HG03521 (cell line): ENCODE measurements around the gene USP6NL.
A peak's percentile ranks its signal among the peaks of the same experiment; 100 is the strongest.

Source experiments
- ATAC-seq: cut with Tn5 transposase; IDR thresholded peaks from one replicate; pipeline ENCODE4 v1.9.1; 2021; ENCODE audit warnings: mild to moderate bottlenecking, moderate library complexity; ENCODE audit not compliant: unreplicated experiment

The USP6NL gene

DNA sequence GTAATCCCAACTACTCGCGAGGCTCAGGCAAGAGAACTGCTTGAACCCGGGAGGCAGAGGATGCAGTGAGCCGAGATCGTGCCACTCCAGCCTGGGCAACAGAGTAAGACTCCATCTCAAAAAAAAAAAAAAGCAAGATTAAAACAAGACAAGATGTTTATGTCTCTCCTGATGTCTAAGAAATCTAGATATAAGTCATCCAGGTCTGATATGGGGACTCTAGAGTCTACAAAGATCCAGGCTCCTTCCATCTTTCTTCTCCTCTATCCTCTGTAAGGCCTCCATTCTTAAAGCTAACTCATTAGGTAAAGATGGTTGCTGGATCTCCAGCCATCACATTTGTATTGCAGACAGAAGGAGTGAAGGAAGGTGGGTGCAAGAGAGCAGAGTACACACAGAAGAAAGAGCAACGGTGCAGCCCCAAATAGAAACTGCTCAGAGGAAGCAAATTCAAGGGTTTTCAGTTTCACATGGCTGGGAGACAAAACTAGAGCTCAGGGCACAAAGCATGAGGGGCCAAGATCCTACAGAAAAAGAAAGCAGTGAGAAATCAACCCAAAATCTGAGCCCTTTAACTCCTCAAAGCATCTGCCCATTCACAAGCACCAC, 57.6 kb downstream of the USP6NL start:
- peak; percentile 76 for ATAC-seq

DNA sequence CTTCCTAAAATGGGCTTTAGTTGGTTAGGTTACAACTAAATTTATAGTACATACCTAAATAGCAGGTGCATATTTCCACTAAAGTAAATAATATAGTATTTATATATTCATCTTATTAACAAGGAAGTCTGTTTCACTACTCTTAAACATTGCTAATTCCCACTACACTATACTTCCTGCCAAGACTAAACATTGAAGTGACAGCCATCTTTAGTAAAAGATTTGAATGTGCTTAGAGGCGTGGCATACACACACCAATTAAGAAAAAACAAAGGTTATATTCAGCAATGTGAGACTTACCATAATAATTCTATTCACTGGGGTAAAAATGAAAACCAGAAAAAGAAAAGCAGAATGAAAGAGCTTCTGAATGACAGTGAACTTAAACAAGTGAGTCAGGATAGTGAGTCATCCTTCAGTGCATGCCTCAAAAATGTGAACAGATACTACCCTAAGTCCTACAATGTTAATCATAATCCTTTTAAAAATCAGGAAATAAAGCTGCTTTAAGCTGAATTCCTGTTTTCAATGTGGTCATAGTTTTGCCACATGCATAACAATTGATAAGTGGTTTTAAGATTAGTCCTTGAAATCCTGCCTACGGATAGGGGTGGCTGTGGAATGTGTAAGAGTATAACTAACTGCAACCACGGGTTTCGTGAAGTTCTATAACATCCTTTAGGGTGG, 59.4 kb downstream of the USP6NL start:
- ATAC-seq: no peak

DNA sequence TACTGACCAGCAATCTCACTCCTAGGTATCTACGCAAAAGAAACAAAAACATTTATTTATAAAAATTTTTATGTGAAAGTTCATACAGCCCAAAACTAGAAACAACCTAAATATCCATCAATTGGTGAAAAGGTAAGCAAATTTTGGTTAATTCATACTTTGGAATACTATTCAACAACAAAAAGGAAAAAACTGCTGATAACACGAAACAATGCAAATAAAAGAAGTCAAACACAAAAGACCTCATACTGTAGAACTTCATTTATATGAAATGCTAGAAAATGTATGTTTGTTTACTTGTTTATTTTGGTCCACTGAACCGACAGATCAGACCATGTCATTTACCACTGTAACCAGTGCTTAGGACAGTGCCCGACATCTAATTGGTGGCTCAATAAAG, 60.3 kb downstream of the USP6NL start:
- no peak for ATAC-seq

DNA sequence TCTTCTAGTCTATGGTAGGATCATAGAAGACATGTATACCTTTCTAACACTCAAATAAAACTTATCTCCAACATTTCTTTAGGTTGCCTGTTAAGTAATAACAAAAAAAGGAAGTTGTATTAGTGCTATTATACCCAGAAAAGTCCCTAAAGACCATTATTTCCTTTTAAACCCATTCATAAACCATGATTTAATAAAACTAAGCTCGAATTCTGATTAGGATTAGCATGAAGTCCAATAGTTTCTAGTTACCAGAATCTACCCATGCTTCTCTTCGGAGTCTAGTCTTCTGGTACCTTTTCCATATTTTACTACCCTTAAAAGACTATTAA, 62.7 kb downstream of the USP6NL start:
- no peak for ATAC-seq

DNA sequence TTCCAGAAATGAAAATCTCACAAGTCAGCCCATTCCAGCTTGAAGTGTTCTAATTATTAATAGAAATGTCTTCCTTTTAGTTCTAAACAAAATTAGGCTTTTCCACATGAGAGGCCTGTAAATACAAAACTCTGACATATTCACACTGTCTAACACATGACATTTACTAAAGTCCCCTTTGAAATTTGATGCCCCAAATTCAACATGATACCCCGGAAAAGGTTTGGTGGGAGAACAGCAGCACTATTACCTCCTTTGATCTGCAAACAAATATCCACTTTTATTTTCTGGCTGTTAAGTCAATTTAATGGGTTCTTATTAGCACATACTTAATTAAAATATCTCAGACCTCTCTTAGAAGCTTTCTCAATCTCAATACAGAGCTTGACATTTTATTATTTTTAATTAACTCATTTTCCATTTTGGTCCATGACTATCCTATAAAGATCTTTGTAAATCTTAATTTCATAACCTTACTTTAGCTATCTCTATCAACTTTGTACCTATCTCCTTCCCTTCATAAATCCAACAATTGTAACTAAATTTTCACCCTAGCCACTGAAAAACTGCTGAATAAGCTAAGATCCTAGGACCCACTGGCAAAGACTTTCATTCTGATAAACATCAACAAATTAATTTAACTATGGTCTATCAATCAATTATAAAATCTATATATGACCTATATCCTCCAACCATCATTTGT, 63.2 kb downstream of the USP6NL start:
- ATAC-seq: no peak

DNA sequence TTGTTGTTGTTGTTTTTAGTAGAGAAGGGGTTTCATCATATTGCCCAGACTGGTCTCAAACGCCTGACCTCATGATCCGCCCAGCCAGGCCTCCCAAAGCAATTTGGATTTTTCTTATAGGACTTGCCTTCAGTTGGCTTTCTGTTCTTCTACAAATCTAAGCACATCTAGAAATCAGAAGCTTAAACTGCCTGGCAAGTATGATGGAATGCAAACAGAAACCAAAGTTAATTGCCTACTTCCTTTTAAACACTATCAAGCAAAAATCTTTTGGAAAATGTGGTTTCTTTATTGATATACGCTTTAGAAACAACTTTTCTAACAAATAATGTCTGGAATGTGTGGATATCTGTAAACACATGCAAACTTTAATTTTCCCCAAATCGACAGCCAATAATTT, 64.9 kb downstream of the USP6NL start:
- no peak for ATAC-seq

DNA sequence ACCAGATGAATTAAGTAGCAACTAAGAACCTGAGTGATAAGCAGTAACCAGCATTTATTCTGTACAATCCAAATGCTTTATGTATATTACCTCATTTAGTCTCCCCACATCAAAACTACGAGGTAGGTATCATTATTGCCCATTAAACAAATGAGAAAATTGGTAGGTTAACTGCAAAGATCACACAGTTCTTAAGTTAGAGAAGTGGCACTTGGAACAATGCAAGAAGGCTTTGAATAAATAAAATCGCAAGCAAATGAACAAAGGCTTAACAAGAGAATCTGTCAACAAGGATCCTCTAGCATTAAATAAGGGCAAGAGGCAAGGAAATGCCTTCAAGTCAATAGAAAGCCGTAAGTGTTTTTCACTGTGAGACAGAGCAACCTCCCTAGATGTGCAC, 70.2 kb downstream of the USP6NL start:
- ATAC-seq: no peak

DNA sequence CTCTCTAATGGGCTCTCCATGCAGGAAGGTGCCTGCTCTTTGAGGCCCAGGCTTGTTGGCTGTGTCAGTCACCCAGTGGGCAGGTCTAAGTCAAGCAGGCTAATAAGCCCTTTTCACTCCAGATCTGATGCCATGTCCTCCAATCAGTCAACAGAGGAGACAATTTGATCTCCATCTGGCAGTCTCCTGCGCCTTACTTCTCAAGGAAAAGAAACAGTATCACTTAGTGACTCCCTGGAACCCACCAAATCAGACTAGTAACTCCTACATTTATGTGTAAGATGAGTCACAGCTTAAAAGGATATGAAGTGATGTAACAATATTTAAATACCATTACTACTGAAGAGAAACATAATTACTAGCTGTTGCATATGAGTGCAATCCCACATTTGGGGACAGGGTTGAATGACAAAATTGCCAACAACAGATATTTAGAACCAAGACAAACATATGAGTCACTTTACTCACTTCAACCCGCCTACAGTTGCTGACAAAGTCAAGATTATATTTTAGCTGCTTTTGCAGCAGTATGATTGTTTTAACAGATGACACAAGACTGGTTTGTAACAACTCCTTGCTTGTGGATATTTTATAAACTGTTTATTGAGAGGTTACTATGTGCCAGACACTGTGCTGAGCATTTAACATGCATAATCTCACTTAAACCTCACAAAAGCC, 72.1 kb downstream of the USP6NL start:
- ATAC-seq: no peak

DNA sequence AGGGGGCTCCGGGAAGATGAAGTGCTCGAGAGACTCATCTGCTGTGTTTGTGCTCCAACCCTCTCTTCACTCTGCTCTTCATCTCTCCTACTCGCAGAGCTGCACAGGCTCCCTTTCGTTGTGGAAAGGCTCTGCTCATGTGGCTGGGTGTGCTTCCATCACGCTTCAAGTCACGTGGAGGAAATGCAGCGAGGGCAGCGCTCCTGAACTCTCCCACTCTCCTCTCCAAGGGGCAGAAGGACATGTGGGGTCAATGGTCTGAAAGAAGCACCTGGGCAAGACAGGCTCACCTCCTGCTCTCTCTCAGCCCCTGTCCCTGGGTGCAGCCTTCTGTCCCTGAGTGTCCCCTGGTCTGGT, 72.6 kb downstream of the USP6NL start:
- ATAC-seq: no peak

DNA sequence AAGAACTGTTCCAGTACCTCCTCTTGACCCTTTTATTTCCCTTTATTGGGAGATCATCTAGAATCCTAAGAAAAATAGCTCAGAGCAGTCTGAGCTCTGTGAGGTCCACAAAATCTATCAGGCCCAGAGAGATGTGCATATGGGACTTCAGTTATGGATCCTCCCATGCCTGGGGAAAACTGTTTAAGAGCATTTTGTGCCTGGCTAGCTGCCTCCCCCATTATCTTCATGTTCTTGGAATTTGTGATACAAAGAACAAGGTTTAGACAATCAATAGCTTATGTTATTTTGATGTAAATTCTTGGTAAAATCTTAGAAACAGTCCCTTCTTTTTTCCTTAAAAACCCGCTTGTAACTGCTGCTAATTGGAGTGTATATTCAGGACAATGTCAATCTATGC, 75.2 kb downstream of the USP6NL start:
- ATAC-seq: no peak

DNA sequence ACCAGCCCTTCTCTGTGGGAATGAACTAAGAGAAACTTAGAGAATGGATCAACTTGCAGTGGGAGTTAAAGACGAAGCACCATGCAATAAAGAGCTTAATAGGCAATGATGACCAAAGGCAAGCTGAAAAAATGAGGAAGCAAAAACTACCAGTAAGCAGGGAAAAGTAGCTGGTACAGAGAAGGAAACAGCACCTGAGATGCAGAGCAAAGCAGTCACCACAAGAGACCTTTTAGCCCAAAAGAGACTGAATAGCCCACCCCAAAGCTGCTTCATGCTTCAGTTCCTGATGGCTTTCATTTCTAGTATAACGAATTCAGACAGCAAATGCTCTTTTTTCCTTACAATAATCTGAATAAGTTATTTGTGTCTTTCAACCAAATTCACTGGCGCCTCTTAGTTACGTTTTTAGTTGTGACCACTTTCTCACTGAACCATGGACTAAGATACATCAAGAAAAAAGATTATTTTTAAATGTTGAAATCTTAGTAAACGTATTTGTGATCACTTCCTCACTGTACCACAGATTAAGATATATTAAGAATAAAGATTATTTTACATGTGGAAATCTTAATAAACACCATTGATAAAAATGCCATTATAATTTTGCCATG, 76.0 kb downstream of the USP6NL start:
- no peak for ATAC-seq

DNA sequence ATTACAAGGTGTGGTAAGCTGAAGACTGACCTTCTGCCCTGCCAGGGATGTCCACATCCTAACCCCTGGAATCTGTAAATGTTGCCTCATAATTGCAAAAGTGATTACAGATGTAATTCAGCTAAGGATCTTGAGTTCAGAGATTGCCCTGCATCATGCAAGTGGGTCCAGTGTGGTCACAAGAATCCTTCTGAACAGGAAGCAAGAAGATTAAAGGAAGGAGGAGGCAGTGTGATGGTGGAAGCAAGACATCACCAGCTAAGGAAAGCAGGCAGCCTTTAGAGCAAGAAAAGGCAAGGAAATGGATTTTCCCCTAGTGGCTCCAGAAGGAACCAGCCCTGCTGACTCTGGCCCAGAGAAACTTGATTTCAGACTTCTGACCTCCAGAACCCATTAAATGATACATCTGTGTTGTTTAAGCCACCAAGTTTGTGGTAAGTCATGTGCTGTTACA, 78.1 kb downstream of the USP6NL start:
- no peak for ATAC-seq

DNA sequence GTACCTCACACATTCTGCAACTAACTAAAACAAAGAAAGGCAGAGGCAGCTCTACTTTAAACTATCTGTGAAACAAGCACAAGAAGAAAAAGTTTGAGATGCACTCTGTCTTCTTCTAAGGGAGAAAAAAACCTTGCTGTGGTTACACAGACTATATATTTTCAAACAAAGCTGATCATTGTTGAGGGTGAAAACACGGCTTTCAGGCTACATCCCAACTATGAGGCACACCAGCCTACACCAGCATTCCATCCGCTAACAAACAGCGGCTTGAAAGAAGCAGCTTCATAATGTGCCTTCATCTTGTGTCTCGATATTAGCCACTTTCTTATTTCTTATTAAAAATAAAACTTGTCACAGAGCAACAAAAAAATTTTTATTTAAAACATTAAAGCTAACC, 79.1 kb downstream of the USP6NL start:
- no peak for ATAC-seq

DNA sequence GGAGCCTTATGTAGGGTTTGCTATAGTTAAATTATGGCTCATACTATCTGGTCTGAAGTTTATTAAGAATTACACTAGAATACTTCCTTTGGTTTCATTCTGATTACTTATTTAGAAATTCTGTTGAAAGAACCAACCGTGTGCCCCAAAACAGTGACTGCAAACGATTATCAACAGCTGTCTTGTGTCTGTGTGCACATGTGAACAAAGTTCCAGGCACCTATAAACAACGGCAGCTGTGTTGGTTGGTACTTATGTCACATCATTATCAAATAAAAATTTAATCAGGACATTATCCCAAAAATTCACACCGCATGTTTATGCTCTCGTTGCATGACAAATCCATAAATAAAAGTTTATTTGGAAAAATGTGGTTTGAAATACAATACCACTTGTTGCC, 80.6 kb downstream of the USP6NL start:
- ATAC-seq: no peak

DNA sequence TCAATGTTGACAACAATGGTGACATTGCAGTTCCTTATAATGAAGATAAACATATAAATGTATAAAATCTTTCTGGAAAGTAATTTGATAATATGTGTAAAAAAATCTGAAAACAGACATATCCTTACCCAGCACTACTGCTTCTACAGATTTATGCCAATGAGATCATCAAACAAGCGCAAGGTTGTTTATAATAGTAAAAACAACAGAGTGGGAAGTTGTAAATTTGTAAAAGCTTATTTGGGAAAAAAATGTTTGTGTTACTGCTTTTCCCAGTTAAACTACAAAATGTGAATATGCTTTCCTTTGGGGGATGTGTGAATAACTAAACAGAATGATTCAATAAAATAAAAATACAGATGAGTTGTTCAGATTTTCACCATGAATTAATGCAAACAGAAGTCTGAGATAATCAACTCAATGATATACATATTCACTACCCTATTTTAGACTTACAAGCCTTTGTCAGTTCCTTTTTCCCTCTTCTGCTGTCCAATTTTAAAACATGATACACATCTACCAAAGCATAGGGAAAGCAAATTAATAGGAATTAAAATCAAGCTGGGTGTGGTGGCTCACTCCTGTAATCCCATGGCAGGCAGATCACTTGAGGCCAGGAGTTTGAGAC, 82.1 kb downstream of the USP6NL start:
- no peak for ATAC-seq

DNA sequence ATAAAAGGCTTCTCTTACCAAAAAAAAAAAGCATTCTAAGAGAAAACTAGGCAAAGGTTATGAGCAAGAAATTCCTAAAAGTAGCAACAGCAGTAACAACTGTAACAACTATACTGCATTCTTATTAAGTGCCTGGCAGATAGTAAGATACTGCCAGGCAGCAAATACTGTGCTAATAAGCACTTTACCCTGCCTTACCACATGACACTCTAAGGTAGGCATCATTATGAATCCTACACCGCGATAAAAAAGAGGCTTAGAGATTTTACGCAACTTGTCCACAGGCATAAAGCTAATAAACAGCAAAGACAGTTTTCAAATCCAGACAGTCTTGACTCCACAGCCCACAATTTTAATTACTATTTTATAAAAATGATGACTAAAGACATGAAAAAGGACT, 83.2 kb downstream of the USP6NL start:
- no peak for ATAC-seq

DNA sequence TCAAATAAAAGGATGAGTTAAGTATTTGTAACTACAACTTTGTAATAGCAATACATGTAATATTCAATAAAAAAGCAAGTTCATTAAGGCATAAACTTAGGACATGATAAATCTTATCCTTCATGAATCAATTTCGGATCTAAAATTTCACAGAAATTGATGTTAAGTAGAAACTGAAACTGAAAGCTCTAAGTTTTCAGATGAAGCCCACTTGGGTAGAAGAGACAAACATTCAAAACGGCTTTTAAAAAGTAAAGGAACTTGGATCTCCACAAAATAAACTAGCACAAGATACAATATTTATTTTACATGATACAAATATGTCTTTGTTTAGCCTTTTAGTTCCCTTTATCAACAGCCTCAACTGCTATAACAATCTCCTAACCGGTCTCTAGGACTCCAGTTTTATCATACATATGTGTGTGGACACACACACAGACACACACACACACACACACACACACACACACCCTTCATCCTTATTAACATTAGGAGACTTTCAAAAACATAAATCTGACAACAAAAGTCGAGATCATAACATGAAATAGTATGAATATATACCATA, 83.7 kb downstream of the USP6NL start:
- ATAC-seq: no peak

DNA sequence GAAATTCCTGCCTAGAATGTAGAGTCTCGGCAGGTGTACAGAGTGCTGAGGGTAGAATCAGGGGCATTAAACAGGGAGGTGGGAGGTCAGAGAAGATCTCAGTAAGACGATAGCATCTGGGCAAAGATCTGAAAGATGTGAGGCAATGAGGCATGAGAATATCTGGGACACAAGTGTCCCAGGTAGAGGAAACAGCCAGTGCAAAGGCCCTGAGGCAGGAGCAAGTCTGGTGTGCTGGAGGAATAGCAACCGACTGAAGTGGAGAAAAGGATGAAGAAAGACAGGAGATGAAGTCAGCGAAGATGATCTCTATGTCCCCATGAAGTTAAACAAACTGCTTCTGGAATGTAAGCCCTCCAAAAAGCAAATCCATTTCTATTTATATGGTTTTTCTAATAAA, 84.4 kb downstream of the USP6NL start:
- ATAC-seq: no peak

DNA sequence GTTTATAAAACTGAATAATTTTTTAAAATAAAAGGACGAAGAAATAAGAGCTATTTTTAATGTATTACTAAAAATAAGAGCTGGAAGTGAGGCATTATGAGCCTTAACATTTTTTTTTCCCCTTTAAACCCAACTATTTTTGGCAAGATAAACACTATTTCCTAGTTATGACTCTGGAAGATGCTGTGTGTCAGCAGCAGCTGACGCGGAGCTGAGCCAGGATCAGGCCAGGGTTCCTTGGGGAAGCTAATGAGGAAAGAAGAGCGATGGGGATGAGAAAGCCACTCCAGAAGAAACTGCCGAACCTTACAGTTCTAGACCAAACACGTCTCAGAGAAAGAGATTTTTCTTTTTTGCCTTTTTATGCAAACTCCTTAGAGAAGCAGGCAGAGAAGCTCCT, 85.9 kb downstream of the USP6NL start:
- no peak for ATAC-seq

DNA sequence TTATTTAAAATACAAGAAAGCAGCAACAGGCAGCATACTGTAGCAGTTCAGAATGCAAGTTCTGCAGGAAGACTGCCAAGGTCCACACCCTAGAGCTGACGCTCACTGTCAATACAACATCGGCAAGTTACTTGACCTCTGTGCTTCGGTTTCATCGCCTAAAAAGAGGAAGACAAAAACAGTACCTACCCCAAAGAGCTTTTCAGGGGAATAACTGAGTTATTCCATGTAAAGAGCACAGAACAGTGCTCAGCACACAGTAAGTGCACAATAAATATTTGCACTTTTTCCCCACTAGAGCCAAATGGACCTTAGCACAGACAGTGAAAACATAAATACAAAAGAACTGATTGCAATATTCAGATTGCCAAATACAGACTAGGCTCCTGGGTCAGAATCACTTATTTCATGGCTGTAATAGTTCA, 88.6 kb downstream of the USP6NL start:
- ATAC-seq: no peak

DNA sequence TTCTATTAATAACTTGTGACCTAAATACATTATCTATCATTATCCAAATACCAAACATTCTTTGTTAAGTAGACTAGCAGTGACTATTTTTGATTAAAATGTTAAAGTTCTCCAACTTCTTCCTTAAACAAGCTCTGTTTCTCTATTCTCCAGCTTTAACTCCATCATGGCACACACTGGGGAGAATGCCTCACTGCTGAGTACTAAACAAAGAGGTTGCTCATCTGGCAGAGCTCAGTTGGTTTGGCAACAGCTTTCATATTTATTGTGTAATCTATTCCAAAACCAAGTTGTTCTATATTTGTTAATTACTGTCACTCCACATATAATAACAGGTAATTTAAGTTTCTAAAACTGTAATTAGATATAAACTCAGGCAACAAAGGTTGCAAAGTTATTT, 89.6 kb downstream of the USP6NL start:
- ATAC-seq: no peak
